Stimulated activated CD4-positive, alpha-beta T cell treated with anti-CD3 and anti-CD28 coated beads, TNF-alpha, amount 100 ng/mL, for 1 hour (primary cell): Measurements from ENCODE around the gene BMP6.

Source experiments
- DNase-seq, 3 donors: peaks; one replicate each; pipeline ENCODE4 v3.0.0-alpha.2; 2020; ENCODE audit warnings: low read depth in 3 of 3, low spot score in 1 of 3

The BMP6 gene

DNA sequence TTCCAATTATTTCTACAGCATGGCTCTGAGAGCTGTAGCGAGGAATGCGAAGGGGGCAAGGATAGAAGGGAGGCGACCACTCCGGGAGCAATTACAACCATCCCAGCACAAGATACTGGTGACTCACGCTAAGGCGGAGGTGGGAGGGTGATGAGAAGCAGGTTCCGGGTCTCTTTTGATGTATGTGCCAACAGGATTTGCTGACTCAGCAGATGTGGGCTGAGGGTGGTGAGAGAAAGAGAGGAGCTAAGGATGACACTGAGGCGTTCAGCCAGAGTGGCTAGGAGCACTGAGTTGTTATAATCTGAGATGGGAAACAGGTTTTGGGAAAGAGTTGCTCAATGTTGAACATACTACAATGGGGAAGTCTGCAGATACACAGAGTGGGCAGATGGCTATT lies 194.0 kb downstream of the BMP6 start:
- no peak for DNase-seq

DNA sequence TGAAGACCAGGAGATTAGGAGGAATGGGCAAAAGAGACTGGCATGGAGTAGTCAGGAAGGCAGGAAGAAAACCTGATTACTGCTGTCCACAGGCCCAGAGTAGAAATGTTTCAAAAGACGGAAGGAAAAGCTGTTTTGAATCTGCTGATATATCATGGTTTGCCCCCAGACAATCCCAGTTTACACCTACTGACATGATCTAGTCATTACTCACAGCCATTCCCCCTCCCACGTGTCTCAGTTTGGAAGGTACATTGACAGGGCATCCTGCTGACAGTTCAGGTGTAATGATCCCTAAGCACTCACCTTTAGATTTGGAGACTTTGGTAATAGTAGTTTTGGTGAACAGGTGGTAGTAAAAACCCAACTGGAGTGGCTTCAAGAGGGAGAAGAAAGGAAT lies 194.5 kb downstream of the BMP6 start:
- DNase-seq: no peak

DNA sequence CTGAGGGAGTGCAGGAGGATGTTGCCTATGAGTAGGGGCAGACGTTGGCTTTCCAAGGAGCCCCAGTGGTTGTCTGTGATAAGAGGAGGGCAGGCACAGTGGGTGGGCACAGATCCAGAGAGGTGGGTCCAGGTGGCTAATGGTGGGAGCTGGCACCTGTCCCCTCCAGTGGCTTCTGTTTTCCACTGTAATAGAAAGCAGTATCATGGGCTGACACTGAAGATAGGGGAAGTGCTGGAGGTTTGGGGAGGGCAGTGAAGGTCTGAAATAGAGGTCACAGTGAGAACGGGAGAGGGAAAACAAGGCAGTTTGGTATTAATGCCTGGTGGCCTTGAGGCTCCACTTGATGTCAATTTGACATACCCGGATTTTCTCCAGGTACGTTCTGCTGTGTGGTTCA lies 195.1 kb downstream of the BMP6 start:
- DNase-seq: no peak

DNA sequence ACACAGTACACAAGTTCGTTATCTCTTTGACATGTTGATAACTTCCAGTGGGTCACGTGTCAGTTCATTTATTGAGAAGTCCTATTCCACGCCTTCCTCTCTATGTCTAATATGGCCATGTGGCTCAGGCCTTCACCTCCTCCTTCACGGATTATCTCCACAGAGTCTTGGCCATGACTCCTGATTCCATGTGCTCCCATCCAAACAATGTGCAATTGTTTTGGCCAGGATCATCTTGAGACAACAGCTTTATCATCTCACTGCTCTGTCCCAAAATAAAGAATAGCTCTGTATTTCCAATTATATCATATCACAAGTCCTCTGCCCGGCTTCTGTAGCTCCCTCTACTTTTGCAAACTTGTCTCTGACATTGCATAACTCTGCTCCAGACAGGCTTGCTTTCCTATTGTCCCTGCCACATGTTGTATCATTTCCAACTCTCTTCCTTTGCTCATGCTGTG lies 195.8 kb downstream of the BMP6 start:
- no peak for DNase-seq

DNA sequence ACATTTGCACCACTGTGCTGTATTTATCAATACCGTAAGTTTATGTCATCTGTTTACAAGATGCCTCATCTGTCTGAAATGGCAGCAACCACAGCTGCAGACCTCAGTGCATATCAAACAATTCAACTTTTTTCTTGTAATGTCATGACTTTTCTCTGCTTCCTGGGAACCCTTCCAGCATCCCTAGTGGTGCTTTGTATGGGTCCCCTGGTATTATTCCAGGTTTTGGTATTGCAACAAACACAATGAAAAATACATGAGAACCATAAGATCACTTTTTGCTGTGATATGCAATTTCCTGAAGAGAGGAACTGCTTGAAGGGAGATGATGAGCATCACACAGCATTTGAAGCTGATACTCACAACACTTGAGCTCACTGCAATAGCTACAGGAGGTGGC lies 196.7 kb downstream of the BMP6 start:
- DNase-seq: no peak

DNA sequence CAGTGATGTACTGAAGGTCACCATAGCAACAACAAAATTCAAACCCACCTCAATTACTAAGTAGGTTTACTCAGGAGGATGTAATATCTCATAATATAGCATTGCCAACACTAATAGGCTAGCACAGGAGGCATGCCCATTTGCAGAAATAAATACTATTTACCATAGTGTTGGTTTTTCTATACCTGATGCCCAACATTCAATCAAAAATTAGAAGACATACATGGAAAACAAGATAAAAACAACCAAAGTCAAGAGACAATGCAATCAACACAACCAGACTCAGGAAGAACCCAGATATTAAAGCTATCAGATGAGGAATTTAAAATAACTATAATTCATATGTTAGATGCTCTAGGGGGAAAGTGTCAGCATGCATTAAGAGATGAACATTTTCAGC lies 199.0 kb downstream of the BMP6 start:
- no peak for DNase-seq
